ENCODE results near the gene LGALS3BP. TPM values are rescaled to one million over a fixed set of nuclear protein-coding genes. Genes with fewer than 3 reads are reported as not detected.
A peak's percentile ranks its signal among the peaks of the same experiment; 100 is the strongest.

LGALS3BP gene
- total and polyA plus RNA-seq, 2 of the 13 experiments (the other 11 are each of a cell fraction or from before 2014, with no cell fraction given): 137 to 332 TPM

DNA sequence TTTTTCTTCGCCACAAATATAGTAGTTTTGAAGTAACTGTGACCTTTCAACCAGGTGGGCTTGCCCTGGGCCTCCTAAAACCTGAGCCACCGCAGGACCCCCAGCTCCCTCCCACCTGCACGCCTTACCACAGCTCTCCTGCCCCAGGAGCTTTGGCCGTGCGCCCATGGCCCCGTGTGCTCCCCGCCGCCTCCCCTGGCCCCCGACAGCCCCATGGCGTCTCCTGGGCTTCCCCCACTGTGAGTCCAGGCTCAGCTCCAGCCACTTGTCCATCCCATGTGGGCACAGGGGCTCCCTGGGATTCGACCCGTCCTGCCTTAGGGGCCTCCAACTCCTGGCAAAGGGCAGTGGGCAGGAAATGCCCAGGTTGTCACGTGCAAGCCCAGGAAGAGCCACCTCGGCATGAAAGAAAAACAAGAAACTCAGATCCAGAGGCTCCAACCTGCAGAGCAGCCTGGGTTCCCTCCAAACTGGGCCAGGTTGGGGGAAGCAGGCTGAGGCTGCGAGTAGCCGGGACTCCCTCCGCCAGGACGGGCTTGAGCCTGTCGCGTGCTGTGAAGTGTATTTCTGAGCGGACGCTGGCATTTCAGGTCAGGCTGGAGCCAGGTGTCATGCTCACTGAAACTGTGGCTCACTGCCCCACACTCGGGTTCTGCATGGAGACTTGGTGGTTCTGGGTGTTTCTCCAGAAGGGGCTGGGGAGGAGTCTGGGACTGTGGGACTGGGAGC is 5.8 kb downstream of the LGALS3BP start (continued):
- no peak for TF ChIP-seq HDAC1 (CRISPR knock-in tag; IDR thresholded peaks at IDR 0.05)
- peak in 1 of 2 experiments; percentile 9; a peak in 2 of 4 replicates for TF ChIP-seq POLR2A (IDR thresholded peaks at IDR 0.05; ENCODE audit: insufficient read depth in 1 of 2, low read depth in 2 of 2, low read length in 2 of 2)
- TF ChIP-seq, protein P1, sequence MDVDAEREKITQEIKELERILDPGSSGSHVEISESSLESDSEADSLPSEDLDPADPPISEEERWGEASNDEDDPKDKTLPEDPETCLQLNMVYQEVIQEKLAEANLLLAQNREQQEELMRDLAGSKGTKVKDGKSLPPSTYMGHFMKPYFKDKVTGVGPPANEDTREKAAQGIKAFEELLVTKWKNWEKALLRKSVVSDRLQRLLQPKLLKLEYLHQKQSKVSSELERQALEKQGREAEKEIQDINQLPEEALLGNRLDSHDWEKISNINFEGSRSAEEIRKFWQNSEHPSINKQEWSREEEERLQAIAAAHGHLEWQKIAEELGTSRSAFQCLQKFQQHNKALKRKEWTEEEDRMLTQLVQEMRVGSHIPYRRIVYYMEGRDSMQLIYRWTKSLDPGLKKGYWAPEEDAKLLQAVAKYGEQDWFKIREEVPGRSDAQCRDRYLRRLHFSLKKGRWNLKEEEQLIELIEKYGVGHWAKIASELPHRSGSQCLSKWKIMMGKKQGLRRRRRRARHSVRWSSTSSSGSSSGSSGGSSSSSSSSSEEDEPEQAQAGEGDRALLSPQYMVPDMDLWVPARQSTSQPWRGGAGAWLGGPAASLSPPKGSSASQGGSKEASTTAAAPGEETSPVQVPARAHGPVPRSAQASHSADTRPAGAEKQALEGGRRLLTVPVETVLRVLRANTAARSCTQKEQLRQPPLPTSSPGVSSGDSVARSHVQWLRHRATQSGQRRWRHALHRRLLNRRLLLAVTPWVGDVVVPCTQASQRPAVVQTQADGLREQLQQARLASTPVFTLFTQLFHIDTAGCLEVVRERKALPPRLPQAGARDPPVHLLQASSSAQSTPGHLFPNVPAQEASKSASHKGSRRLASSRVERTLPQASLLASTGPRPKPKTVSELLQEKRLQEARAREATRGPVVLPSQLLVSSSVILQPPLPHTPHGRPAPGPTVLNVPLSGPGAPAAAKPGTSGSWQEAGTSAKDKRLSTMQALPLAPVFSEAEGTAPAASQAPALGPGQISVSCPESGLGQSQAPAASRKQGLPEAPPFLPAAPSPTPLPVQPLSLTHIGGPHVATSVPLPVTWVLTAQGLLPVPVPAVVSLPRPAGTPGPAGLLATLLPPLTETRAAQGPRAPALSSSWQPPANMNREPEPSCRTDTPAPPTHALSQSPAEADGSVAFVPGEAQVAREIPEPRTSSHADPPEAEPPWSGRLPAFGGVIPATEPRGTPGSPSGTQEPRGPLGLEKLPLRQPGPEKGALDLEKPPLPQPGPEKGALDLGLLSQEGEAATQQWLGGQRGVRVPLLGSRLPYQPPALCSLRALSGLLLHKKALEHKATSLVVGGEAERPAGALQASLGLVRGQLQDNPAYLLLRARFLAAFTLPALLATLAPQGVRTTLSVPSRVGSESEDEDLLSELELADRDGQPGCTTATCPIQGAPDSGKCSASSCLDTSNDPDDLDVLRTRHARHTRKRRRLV (CRISPR knock-in tag; IDR thresholded peaks at IDR 0.05): no peak
- TF ChIP-seq HOXA7 (CRISPR knock-in tag; IDR thresholded peaks at IDR 0.05): no peak
- TF ChIP-seq STAG1 (CRISPR knock-in tag; IDR thresholded peaks at IDR 0.05): no peak
- no peak for TF ChIP-seq ZNF607 (CRISPR knock-in tag; IDR thresholded peaks at IDR 0.05; ENCODE audit: borderline replicate concordance)
- TF ChIP-seq HCFC1 (IDR thresholded peaks at IDR 0.05; ENCODE audit: low read depth, low read length): no peak
- TF ChIP-seq RBM22 (optimal IDR thresholded peaks at IDR 0.05; ENCODE audit: low read length): peak; percentile 26
- TF ChIP-seq FOXA3 (CRISPR knock-in tag; IDR thresholded peaks at IDR 0.05): no peak

All from HepG2 (cell line).